ENCODE data around the gene RAB5B.
A peak's percentile ranks its signal among the peaks of the same experiment; 100 is the strongest.

RAB5B gene

DNA sequence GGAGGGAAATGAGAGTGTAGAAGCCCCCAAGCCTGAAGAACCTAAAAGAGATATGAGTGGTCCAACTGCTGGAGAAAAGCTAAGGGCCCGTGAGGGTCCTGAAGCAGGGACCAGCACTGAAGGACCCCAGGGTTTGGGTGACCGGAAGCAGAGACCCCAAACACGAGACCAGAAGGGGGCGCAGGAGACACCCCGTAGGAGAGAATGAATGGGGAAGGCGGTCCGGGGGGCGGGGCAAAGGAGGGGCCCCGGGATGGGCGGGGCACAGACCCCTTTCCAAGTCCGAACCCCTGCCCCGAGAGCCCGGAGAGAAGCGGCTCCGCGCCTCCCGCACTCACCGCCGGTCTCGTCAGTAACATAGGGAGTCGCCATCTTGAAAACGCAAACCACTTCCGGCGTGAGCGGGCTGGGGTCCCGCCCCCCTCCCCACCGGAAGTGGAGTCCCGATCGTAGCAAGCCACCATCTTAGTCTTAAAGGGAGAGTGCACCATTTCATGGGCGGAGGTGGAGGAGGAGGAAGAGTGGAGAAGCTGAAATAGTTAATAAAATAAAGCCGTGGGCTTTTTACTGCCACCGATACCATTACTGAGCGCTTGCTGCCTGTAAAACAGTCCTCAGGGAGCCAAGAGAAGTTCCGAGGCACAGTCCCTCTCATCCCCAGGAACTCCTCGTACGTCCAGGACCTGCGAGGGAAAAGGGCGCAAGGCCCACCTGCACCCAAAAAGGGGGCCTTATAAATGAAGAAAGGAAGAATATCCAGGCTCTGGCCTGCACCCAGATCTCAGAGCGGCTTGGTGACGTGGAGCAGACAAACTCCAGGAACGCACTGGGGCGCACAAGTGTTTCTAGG, 46.9 kb upstream of the RAB5B start (continued):
- TF ChIP-seq ZNF398 (tag by site-specific recombination; IDR thresholded peaks at IDR 0.05), result peak; percentile 21; the same call in 1 of the 2 replicates
- peak; percentile 93 for TF ChIP-seq KLF9 (tag by site-specific recombination; IDR thresholded peaks at IDR 0.05; ENCODE audit: low read depth)
- TF ChIP-seq ZBTB20 (tag by site-specific recombination; IDR thresholded peaks at IDR 0.05), result peak; percentile 10; the same call in 1 of the 2 replicates
- TF ChIP-seq HOXD13 (CRISPR knock-in tag; IDR thresholded peaks at IDR 0.05; ENCODE audit: borderline replicate concordance), result no peak
- peak; percentile 66 for TF ChIP-seq ZNF629 (tag by site-specific recombination; IDR thresholded peaks at IDR 0.05)
- no peak for TF ChIP-seq ZSCAN18 (tag by site-specific recombination; IDR thresholded peaks at IDR 0.05)
- TF ChIP-seq ZNF837 (tag by site-specific recombination; IDR thresholded peaks at IDR 0.05), result no peak
- TF ChIP-seq ZNF391 (tag by site-specific recombination; IDR thresholded peaks at IDR 0.05; ENCODE audit: borderline replicate concordance, low read depth), result peak; percentile 66; the same call in 1 of the 2 replicates
- TF ChIP-seq KLF7 (tag by site-specific recombination; IDR thresholded peaks at IDR 0.05; ENCODE audit: borderline replicate concordance), result peak; percentile 33; the same call in 1 of the 2 replicates
- TF ChIP-seq FEZF1 (tag by site-specific recombination; IDR thresholded peaks at IDR 0.05), result peak; percentile 71
- 0 out of 2 replicates have a peak, but pooled peaks have one; percentile 21 for TF ChIP-seq KLF1 (tag by site-specific recombination; IDR thresholded peaks at IDR 0.05)
- TF ChIP-seq, protein P1, sequence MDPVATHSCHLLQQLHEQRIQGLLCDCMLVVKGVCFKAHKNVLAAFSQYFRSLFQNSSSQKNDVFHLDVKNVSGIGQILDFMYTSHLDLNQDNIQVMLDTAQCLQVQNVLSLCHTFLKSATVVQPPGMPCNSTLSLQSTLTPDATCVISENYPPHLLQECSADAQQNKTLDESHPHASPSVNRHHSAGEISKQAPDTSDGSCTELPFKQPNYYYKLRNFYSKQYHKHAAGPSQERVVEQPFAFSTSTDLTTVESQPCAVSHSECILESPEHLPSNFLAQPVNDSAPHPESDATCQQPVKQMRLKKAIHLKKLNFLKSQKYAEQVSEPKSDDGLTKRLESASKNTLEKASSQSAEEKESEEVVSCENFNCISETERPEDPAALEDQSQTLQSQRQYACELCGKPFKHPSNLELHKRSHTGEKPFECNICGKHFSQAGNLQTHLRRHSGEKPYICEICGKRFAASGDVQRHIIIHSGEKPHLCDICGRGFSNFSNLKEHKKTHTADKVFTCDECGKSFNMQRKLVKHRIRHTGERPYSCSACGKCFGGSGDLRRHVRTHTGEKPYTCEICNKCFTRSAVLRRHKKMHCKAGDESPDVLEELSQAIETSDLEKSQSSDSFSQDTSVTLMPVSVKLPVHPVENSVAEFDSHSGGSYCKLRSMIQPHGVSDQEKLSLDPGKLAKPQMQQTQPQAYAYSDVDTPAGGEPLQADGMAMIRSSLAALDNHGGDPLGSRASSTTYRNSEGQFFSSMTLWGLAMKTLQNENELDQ (tag by site-specific recombination; IDR thresholded peaks at IDR 0.05; ENCODE audit: low read depth), result no peak
- peak; percentile 47; the same call in 1 of the 2 replicates for TF ChIP-seq ZFP69B (tag by site-specific recombination; IDR thresholded peaks at IDR 0.05)
- peak; percentile 63; the same call in 1 of the 2 replicates for TF ChIP-seq ZSCAN23 (tag by site-specific recombination; IDR thresholded peaks at IDR 0.05)
- 0 out of 2 replicates have a peak, but pooled peaks have one; percentile 10 for TF ChIP-seq ZNF610 (tag by site-specific recombination; IDR thresholded peaks at IDR 0.05; ENCODE audit: borderline replicate concordance)
- TF ChIP-seq BCL11A (tag by site-specific recombination; IDR thresholded peaks at IDR 0.05; ENCODE audit: low read depth), result peak; percentile 4; the same call in 1 of the 2 replicates
- peak; percentile 78 for TF ChIP-seq ZBTB8A (tag by site-specific recombination; IDR thresholded peaks at IDR 0.05)
- peak; percentile 69 for TF ChIP-seq EGR2 (tag by site-specific recombination; IDR thresholded peaks at IDR 0.05; ENCODE audit: low read depth)
- peak; percentile 81; the same call in 1 of the 2 replicates for TF ChIP-seq YY2 (tag by site-specific recombination; IDR thresholded peaks at IDR 0.05)
- TF ChIP-seq ZFHX2 (tag by site-specific recombination; conservative IDR thresholded peaks at IDR 0.05), result peak; percentile 59
- TF ChIP-seq SALL2 (tag by site-specific recombination; IDR thresholded peaks at IDR 0.05; ENCODE audit: borderline replicate concordance), result no peak
- peak; percentile 88 for TF ChIP-seq ZBTB48 (tag by site-specific recombination; IDR thresholded peaks at IDR 0.05)
- no peak for TF ChIP-seq ZNF292 (tag by site-specific recombination; IDR thresholded peaks at IDR 0.05; ENCODE audit: borderline replicate concordance, low read depth)
- TF ChIP-seq, protein P2, sequence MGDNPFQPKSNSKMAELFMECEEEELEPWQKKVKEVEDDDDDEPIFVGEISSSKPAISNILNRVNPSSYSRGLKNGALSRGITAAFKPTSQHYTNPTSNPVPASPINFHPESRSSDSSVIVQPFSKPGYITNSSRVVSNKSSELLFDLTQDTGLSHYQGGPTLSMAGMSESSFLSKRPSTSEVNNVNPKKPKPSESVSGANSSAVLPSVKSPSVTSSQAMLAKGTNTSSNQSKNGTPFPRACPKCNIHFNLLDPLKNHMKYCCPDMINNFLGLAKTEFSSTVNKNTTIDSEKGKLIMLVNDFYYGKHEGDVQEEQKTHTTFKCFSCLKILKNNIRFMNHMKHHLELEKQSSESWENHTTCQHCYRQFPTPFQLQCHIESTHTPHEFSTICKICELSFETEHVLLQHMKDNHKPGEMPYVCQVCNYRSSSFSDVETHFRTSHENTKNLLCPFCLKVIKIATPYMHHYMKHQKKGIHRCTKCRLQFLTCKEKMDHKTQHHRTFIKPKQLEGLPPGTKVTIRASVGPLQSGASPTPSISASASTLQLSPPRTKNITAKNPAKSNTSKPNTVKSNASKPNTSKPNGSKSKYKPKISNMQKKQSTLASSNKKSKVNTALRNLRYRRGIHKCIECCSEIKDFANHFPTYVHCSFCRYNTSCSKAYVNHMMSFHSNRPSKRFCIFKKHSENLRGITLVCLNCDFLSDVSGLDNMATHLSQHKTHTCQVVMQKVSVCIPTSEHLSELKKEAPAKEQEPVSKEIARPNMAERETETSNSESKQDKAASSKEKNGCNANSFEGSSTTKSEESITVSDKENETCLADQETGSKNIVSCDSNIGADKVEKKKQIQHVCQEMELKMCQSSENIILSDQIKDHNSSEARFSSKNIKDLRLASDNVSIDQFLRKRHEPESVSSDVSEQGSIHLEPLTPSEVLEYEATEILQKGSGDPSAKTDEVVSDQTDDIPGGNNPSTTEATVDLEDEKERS (tag by site-specific recombination; IDR thresholded peaks at IDR 0.05), result no peak
- peak; percentile 96 for TF ChIP-seq SP3 (tag by site-specific recombination; IDR thresholded peaks at IDR 0.05)
- TF ChIP-seq, protein P3, sequence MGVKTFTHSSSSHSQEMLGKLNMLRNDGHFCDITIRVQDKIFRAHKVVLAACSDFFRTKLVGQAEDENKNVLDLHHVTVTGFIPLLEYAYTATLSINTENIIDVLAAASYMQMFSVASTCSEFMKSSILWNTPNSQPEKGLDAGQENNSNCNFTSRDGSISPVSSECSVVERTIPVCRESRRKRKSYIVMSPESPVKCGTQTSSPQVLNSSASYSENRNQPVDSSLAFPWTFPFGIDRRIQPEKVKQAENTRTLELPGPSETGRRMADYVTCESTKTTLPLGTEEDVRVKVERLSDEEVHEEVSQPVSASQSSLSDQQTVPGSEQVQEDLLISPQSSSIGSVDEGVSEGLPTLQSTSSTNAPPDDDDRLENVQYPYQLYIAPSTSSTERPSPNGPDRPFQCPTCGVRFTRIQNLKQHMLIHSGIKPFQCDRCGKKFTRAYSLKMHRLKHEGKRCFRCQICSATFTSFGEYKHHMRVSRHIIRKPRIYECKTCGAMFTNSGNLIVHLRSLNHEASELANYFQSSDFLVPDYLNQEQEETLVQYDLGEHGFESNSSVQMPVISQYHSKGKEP (tag by site-specific recombination; IDR thresholded peaks at IDR 0.05), result 0 out of 2 replicates have a peak, but pooled peaks have one; percentile 7
